H1 (cell line): ENCODE results near the gene CCDC24. TPM values are rescaled to one million over a fixed set of nuclear protein-coding genes. Genes with fewer than 3 reads are reported as not detected.

Experiments
- CTCF ChIA-PET: fragments of 300-600 bp; sonication (Branson Sonifier 250); formaldehyde crosslinking; loops from one replicate; lab custom pipeline; 2021; ENCODE audit not compliant: partially characterized antibody; lab: Charles Lee
- POLR2A ChIA-PET: fragments of 300-600 bp; sonication (Branson Sonifier 250); formaldehyde crosslinking; loops from one replicate; lab custom pipeline; 2021; ENCODE audit warnings: inconsistent platforms; ENCODE audit not compliant: partially characterized antibody; lab: Charles Lee
- DNase-seq, 2 experiments: peaks; one replicate each; pipeline versions ENCODE4 v3.0.0 to v3.0.0-alpha.2; 2010 to 2022; ENCODE audit warnings: low spot score in 2 of 2, low read depth in 1 of 2, mixed read lengths in 1 of 2
- FAIRE-seq: peaks from 2 replicates; lab custom pipeline; 2011; peaks lifted over from hg19 to GRCh38; lab: Jason Lieb, UNC
- H2AFZ ChIP-seq: 2 replicates; pipeline ENCODE4 v1.8.1; 2012; ENCODE audit warnings: low read length, inconsistent platforms
- H2AK5ac ChIP-seq: 2 replicates; pipeline ENCODE4 v1.6.1; 2013; ENCODE audit warnings: low read depth, low read length
- H2BK120ac ChIP-seq: replicated peaks from 2 replicates; pipeline ENCODE3; 2013; ENCODE audit warnings: low read depth, low read length, inconsistent platforms
- H2BK12ac ChIP-seq: 2 replicates; pipeline ENCODE4 v1.6.1; 2013; ENCODE audit warnings: low read depth, low read length
- H2BK15ac ChIP-seq: 2 replicates; pipeline ENCODE4 v1.6.1; 2013; ENCODE audit warnings: low read length
- H2BK20ac ChIP-seq: 2 replicates; pipeline ENCODE4 v1.6.1; 2013; ENCODE audit warnings: low read length
- H2BK5ac ChIP-seq: 2 replicates; pipeline ENCODE4 v1.6.1; 2013; ENCODE audit warnings: low read depth, low read length
- H3K14ac ChIP-seq: 2 replicates; pipeline ENCODE4 v1.6.1; 2013; ENCODE audit warnings: inconsistent platforms; ENCODE audit not compliant: insufficient read length
- H3K18ac ChIP-seq: 2 replicates; pipeline ENCODE4 v1.6.1; 2013; ENCODE audit warnings: low read length; ENCODE audit errors: extremely low read depth
- H3K23ac ChIP-seq: 2 replicates; pipeline ENCODE4 v1.6.1; 2013; ENCODE audit warnings: inconsistent platforms; ENCODE audit not compliant: insufficient read length
- H3K23me2 ChIP-seq: 2 replicates; pipeline ENCODE4 v1.6.1; 2013; ENCODE audit warnings: low read depth, low read length
- H3K27ac ChIP-seq: 2 replicates; pipeline ENCODE4 v1.6.1; 2011; ENCODE audit warnings: low read depth, low read length, inconsistent platforms
- H3K27me3 ChIP-seq, 4 experiments: replicated peaks in 1 of 4; 1 replicate in 1 of 4; 2 replicates in 3 of 4; pipeline versions ENCODE4 v1.6.1 to v1.8.1; 2011 to 2013; ENCODE audit warnings: low read length in 3 of 4, mild to moderate bottlenecking in 3 of 4, inconsistent platforms in 2 of 4, mixed read lengths in 2 of 4, moderate library complexity in 1 of 4; ENCODE audit not compliant: control insufficient read depth in 3 of 4, insufficient read depth in 3 of 4; ENCODE audit errors: extremely low read depth in 1 of 4
- H3K36me3 ChIP-seq, 4 experiments: 2 replicates each; pipeline versions ENCODE4 v1.6.1 to v1.8.1; 2011 to 2013; ENCODE audit warnings: mild to moderate bottlenecking in 4 of 4, low read length in 3 of 4, moderate library complexity in 2 of 4, control low read depth in 1 of 4, inconsistent platforms in 1 of 4; ENCODE audit not compliant: insufficient read depth in 4 of 4, control insufficient read depth in 2 of 4
- H3K4ac ChIP-seq: replicated peaks from 2 replicates; pipeline ENCODE3; 2013; ENCODE audit warnings: low read length, low read depth, mixed read lengths, inconsistent platforms; ENCODE audit not compliant: insufficient read length
- H3K4me1 ChIP-seq, 4 experiments: replicated peaks in 1 of 4; 1 replicate in 1 of 4; 2 replicates in 3 of 4; pipeline versions ENCODE4 v1.6.1 to v1.8.1; 2011 to 2013; ENCODE audit warnings: low read length in 3 of 4, inconsistent platforms in 2 of 4, mixed read lengths in 1 of 4; ENCODE audit not compliant: insufficient read depth in 4 of 4, control insufficient read depth in 3 of 4
- H3K4me2 ChIP-seq, 2 experiments: 2 replicates each; pipeline versions ENCODE4 v1.6.1 to v1.8.1; 2011 to 2013; ENCODE audit warnings: low read depth in 2 of 2, low read length in 2 of 2, control low read depth in 1 of 2, inconsistent platforms in 1 of 2, mild to moderate bottlenecking in 1 of 2; ENCODE audit not compliant: insufficient read depth in 1 of 2
- H3K4me3 ChIP-seq, 4 experiments: fragments of 200-600, 300-600 bp in 1 of 4; sonication (generic), shearing (Covaris generic), sonication (Bioruptor Twin) in 1 of 4; 2 replicates each; pipeline versions ENCODE4 v1.5.1 to v1.8.1; 2011 to 2016; ENCODE audit warnings: low read length in 4 of 4, low read depth in 3 of 4, control low read depth in 2 of 4, inconsistent platforms in 2 of 4, mild to moderate bottlenecking in 2 of 4, mixed read lengths in 1 of 4, moderate library complexity in 1 of 4; ENCODE audit not compliant: insufficient read depth in 2 of 4; ENCODE audit errors: extremely low read depth in 1 of 4
- H3K56ac ChIP-seq: replicated peaks from 2 replicates; pipeline ENCODE3; 2013; ENCODE audit warnings: low read depth, mild to moderate bottlenecking, mixed read lengths, low read length, inconsistent platforms; ENCODE audit not compliant: insufficient read length
- H3K79me1 ChIP-seq: 2 replicates; pipeline ENCODE4 v1.6.1; 2013; ENCODE audit warnings: low read depth, low read length, control low read depth
- H3K79me2 ChIP-seq, 2 experiments: 2 replicates each; pipeline versions ENCODE4 v1.6.1 to v1.8.1; 2012 to 2013; ENCODE audit warnings: low read length in 2 of 2, mild to moderate bottlenecking in 2 of 2, inconsistent platforms in 1 of 2; ENCODE audit not compliant: insufficient read depth in 2 of 2, control insufficient read depth in 1 of 2
- H3K9ac ChIP-seq, 4 experiments: replicated peaks in 1 of 4; 1 replicate in 1 of 4; 2 replicates in 3 of 4; pipeline versions ENCODE4 v1.6.1 to v1.8.1; 2011 to 2013; ENCODE audit warnings: low read depth in 3 of 4, low read length in 3 of 4, control low read depth in 2 of 4, mild to moderate bottlenecking in 2 of 4, moderate library complexity in 2 of 4, inconsistent platforms in 1 of 4; ENCODE audit errors: extremely low read depth in 1 of 4
- H3K9me3 ChIP-seq, 2 experiments: 2 replicates each; pipeline versions ENCODE4 v1.6.1 to v1.8.1; 2012 to 2013; ENCODE audit warnings: mild to moderate bottlenecking in 2 of 2, moderate library complexity in 2 of 2, control low read depth in 1 of 2, inconsistent platforms in 1 of 2, low read depth in 1 of 2, low read length in 1 of 2, mixed read lengths in 1 of 2; ENCODE audit not compliant: insufficient read depth in 2 of 2
- H4K20me1 ChIP-seq, 2 experiments: replicated peaks in 1 of 2; 2 replicates each; pipeline versions ENCODE3 to v1.8.1; 2011 to 2013; ENCODE audit warnings: inconsistent platforms in 2 of 2, low read length in 2 of 2, mild to moderate bottlenecking in 1 of 2; ENCODE audit not compliant: insufficient read depth in 2 of 2, control insufficient read depth in 1 of 2
- H4K5ac ChIP-seq: 2 replicates; pipeline ENCODE4 v1.6.1; 2013; ENCODE audit warnings: low read length, low read depth, mixed read lengths, inconsistent platforms; ENCODE audit not compliant: insufficient read length
- H4K8ac ChIP-seq: 2 replicates; pipeline ENCODE4 v1.8.0; 2013; ENCODE audit warnings: mild to moderate bottlenecking, moderate library complexity, low read length, inconsistent platforms; ENCODE audit not compliant: insufficient read depth; ENCODE audit errors: extremely low read depth
- H4K91ac ChIP-seq: replicated peaks from 2 replicates; pipeline ENCODE3; 2013; ENCODE audit warnings: low read length, mixed read lengths, inconsistent platforms; ENCODE audit not compliant: insufficient read length
- BACH1 ChIP-seq: IDR thresholded peaks from 2 replicates; pipeline ENCODE4 v1.6.1; 2012; ENCODE audit warnings: low read length, improper control_type of control experiment
- CBX5 ChIP-seq: fragments of 300-800, 300-1000 bp; sonication (generic); IDR thresholded peaks from 2 replicates; pipeline ENCODE4 v1.7.1; 2016; ENCODE audit warnings: antibody characterized with exemption, low read length, low read depth
- CHD1 ChIP-seq: IDR thresholded peaks from 2 replicates; pipeline ENCODE4 v1.6.1; 2012; ENCODE audit warnings: low read depth, low read length, improper control_type of control experiment
- POU5F1 ChIP-seq: IDR thresholded peaks from 2 replicates; pipeline ENCODE4 v1.6.1; 2011; ENCODE audit warnings: low read depth, mild to moderate bottlenecking, low read length, moderate library complexity
- TAF7 ChIP-seq: optimal IDR thresholded peaks from 2 replicates; pipeline ENCODE3; 2011; ENCODE audit warnings: low read depth, mild to moderate bottlenecking, inconsistent platforms, low read length, moderate library complexity, borderline replicate concordance
- WGBS, 2 experiments: shearing (Covaris generic) in 1 of 2; methylation state at CpG; one replicate each; pipeline versions ENCODE4 v1.1.6 to v1.1.7; 2013 to 2015; ENCODE audit warnings: low lambda C conversion rate in 2 of 2, mixed read lengths in 2 of 2, inconsistent platforms in 1 of 2, low coverage in 1 of 2, missing lambda C conversion rate in 1 of 2; ENCODE audit not compliant: insufficient replicate concordance in 2 of 2, insufficient coverage in 1 of 2, insufficient read length in 1 of 2; ENCODE audit errors: extremely low coverage in 1 of 2, missing lambda C conversion rate in 1 of 2; 5-methylcytosine and 5-hydroxymethylcytosine counted together
- polyA plus RNA-seq, 7 experiments: library from polyadenylated mRNA; depleted of rRNA in 3 of 7; stranded (reverse) in 5 of 7; unstranded in 2 of 7; fragments of >200 nt in 5 of 7; fragments of 200-250 nt in 2 of 7; gene quantifications; 1 replicate in 5 of 7; 2 replicates in 1 of 7; 4 replicates in 1 of 7; pipeline versions ENCODE4 v1.2.1 to v1.2.3, GENCODE V29; 2011 to 2013; ENCODE audit warnings: missing spikeins in 2 of 7, mixed read lengths in 2 of 7
- total RNA-seq: library from RNA; stranded (reverse); fragmentation: NEBNext Ultra II Directional; extraction: Animal tissue kit (Norgen Biotek cat#: 25700); gene quantifications from 2 replicates; pipeline ENCODE4 v1.2.1, GENCODE V29; 2021

CCDC24 gene
- total and polyA plus RNA-seq, 2 of the 8 experiments (the other 6 are each of a cell fraction or from before 2014, with no cell fraction given), result 11.2 to 11.4 TPM

GRCh38 chr1:44025816-44026215 lies 34.4 kb downstream of the CCDC24 start:
- no peak overlapping the region for H3K27ac ChIP-seq
- no peak overlapping the region for H2BK20ac ChIP-seq
- H3K9me3 ChIP-seq, result no peaks in the 10 kb centered on the region
- DNase-seq (no peak), FAIRE-seq (no peak)
- H2BK12ac ChIP-seq, result no peak overlapping the region
- no peak overlapping the region for H3K4me3 ChIP-seq
- peaks cover 3 to 18% (median 11%) of the 10 kb centered on the region in 4 experiments; a peak in 7 of 8 replicates for H3K36me3 ChIP-seq
- H3K23ac ChIP-seq, result no peak overlapping the region
- H2AFZ ChIP-seq, result no peak overlapping the region
- peaks cover 5% of the 10 kb centered on the region for H3K79me1 ChIP-seq
- H3K14ac ChIP-seq, result no peak overlapping the region
- H3K18ac ChIP-seq, result no peak overlapping the region
- H4K8ac ChIP-seq, result no peak overlapping the region
- no peak overlapping the region for H2AK5ac ChIP-seq
- peaks cover 3 to 7% of the 10 kb centered on the region in 2 experiments for H4K20me1 ChIP-seq
- H3K27me3 ChIP-seq, result no peaks in the 10 kb centered on the region
- ChIA-PET POLR2A (interaction anchor here (1.0 to 26.2 kb wide), 7 partner anchors 8 to 627 kb away, joined by 3 to 544 read pairs (median 4); no protein-coding TSS in a partner anchor), CTCF (interaction anchor here (1.0 to 16.6 kb wide), 5 partner anchors 10 to 23 kb away, joined by 3 to 252 read pairs (median 29); no protein-coding TSS in a partner anchor)
- H3K9ac ChIP-seq, result no peak overlapping the region
- no peak overlapping the region for H3K4ac ChIP-seq
- no peak overlapping the region for H3K56ac ChIP-seq
- no peak overlapping the region for H3K4me2 ChIP-seq
- peaks cover 4% of the 10 kb centered on the region; the same call in 1 of the 2 replicates for H3K23me2 ChIP-seq
- TF ChIP-seq BACH1 (no peak), TAF7 (no peak), CHD1 (no peak), CBX5 (no peak), POU5F1 (no peak)
- no peak overlapping the region for H2BK5ac ChIP-seq
- no peak overlapping the region for H2BK120ac ChIP-seq
- WGBS, 2 experiments, result 92% methylated on average over 3 of the region's 3 CpGs; no CpG with 5 or more reads in 1 of the 2 experiments
- peaks cover 4 to 14% (median 11%) of the 10 kb centered on the region in 4 experiments for H3K4me1 ChIP-seq
- no peak overlapping the region for H4K5ac ChIP-seq
- H3K79me2 ChIP-seq, result peaks cover 0 to 24% of the 10 kb centered on the region in 2 experiments; a peak in 2 of 4 replicates
- no peak overlapping the region for H2BK15ac ChIP-seq
- no peak overlapping the region for H4K91ac ChIP-seq
